ENCODE measurements around the gene ATP2B2. TPM values are rescaled to one million over a fixed set of nuclear protein-coding genes. Genes with fewer than 3 reads are reported as not detected.

Gene ATP2B2
- total and polyA plus RNA-seq, 10 of the 15 experiments (the other 5 are each of a cell fraction or from before 2014, with no cell fraction given), result 0.04 TPM; not detected in 9

- TF ChIP-seq ZBTB40 (IDR thresholded peaks at IDR 0.05; ENCODE audit: borderline replicate concordance) (no peak), REST (IDR thresholded peaks at IDR 0.05; ENCODE audit: low read depth, low read length) (no peak), ZZZ3 (IDR thresholded peaks at IDR 0.05; ENCODE audit: control insufficient read depth, insufficient read length, low read depth) (no peak), NFYA (IDR thresholded peaks at IDR 0.05; ENCODE audit: borderline replicate concordance, low read depth, low read length) (no peak), SPI1 (IDR thresholded peaks at IDR 0.05; ENCODE audit: borderline replicate concordance, insufficient read depth, low read depth, low read length) (no peak), MAX (IDR thresholded peaks at IDR 0.05; ENCODE audit: low read depth, low read length) (no peak), TCF7 (IDR thresholded peaks at IDR 0.05; ENCODE audit: borderline replicate concordance) (no peak)
These were observed 61.3 kb downstream of the ATP2B2 start (continued) for GRCh38 chr3:10444110-10444429.
